Activated T-cell treated with anti-CD3 and anti-CD28 coated beads for 24 hours (primary cell): ENCODE data around the gene LIFR.
"Not testable (repeated sequence)": the region's sequence is repeated elsewhere in the genome, so short reads cannot be mapped to it uniquely, and the experiment has no call there.

Source experiments
- DNase-seq: peaks from one replicate; pipeline ENCODE4 v3.0.0-alpha.2; 2020; ENCODE audit warnings: low read depth

Gene LIFR

DNA sequence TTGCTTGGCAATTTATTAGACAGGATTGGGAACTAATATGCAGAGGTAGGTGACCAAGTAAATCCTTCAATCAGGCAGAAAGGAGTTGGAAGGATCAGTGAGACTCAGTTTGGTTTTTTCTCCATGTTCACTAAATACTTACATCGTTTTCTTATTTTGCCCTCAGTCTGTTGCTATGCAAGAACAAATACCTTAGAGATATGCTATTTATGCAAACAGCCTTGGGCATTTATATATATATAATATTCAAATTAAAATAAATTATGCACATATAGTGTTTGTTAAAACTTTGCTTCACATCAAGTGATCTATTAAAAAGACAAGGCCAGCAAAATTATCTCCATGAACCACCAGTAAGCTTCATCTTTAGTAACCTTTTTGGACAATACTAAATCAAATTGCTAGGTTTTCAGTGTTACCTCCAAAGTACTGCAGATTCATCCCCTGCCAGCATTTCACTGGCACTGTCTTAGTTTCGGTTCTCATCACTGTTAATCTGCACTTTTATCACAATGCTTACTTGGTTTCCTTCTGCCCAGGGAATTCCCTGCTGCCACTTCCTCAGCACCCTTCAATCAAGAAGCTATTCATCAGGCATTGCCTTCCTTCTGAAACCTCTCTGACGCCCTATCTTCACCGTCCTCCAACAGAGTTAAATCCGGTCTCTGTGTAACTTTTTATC, 26.0 kb upstream of the LIFR start:
- DNase-seq: no peak

DNA sequence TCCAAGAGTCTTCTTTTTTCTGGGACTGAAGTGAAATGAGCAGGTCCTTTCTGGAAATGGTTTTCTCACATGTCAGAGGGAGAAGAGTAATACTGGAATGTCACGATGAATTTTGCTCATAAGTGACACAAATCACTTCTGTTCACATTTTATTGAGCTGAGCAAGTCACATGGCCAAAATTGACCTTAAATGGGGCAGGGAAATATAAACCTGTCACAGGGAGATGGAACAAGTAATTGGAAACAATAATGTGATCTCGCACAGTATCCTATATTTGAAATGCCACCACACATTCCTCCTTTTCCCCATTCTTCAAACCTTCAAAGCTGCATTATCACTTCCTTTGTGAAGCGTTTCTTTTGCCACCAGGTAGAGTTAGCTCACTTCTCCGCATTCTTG, 25.2 kb upstream of the LIFR start:
- DNase-seq: no peak

DNA sequence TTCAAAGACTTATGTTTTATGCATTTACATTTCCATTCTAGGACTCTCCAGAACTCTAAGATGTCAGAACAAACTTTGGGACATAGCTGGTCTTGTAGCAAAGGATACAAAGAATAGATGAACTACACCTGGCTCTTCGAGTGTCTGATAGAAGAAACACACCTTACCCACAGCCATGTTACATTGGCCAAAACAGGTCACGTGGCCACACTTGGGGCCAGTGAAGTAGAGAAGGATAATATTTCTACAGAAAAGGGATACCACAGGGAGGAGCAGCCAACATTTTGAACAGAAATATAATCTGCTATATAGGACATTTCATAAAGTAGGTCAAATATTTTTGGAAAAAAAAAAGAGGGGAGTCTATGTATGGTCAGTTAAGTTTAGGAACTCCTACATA, 22.7 kb upstream of the LIFR start:
- no peak for DNase-seq

DNA sequence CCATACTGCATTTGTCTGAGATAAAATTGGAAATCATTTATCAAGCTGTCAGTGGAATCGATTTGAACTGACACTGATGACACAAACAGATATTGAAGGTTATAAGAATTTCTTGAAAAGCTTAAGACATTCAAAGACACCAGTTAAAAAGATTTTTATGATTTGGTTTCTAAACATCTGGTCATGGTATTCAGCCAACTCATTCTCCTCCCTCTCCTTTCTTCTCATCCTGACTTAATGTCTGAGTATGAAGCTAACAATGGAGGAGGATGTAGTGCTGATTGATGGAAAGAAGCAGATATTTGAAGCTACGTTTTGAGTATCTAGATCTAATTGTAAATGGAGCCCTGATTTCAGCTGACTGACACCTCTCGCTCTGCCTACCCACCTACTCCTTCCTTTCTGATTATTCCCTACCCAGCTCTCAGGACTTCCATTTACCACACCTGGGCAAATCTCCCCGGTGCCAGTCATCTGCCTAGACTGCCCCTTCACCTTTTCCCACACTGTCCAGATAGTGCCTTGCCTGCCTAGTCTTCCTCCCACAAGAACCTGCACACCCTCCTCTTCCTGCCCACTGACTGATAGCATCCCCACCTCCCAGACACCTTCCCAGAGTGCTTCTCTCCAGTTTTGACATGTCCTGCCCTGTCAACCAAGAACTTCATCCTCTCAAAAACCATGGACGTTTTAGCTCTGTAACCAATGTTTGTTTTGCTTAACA, 20.7 kb upstream of the LIFR start:
- no peak for DNase-seq

DNA sequence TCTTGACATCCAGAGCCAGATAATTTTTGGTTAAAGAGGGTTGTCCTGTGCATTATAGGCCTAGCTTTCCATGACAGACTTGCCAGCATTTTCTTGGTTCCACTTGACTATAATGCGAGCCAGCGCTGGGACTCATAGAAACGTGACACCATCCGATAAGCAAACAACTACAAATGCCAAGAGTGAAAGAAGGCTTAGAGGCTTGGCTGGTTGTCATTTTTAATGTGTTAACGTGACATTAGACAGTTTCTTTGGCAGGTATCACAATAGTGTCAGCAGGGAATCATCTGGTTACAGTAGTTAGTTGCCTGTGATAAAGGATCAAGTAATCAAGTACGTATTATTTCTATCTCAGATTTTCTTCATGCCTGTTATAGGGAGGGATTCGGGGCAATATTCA, 20.0 kb upstream of the LIFR start:
- DNase-seq: no peak

DNA sequence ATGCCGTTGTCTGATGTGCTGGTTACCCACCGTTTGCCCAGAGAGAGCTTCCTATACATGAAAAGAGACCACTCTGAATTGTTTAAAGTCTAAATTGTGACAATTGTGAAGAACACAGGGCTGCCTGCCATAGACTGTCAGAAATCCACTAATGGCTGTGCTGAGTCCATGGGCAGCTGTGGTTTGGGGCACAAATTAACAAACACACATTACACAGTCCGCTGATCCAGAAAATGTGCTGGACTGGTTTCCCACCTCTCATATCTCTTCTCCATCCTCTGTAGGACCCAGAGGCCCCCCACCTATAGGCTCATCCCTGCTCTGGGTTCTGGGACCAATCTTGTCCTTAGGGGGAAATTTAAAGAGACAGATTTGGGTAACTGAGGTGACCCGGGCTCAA, 19.0 kb upstream of the LIFR start:
- no peak for DNase-seq

DNA sequence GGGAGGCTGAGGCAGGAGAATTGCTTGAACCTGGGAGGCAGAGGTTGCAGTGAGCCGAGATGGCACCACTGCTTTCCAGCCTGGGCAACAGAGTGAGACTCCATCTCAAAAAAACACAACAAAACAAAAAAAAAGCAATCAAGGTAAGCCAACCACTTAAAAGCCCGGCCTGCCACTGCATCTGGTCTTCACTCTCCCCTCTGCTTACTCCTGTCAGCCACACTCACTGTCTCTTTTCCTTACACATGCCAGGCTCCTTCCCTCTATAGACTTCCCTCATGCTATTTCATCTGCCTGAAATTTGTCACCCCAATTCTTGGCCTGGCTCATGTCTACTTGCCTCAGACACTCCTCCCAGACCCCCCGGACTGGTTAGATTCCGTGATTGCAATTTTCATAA, 17.6 kb upstream of the LIFR start:
- no peak for DNase-seq

DNA sequence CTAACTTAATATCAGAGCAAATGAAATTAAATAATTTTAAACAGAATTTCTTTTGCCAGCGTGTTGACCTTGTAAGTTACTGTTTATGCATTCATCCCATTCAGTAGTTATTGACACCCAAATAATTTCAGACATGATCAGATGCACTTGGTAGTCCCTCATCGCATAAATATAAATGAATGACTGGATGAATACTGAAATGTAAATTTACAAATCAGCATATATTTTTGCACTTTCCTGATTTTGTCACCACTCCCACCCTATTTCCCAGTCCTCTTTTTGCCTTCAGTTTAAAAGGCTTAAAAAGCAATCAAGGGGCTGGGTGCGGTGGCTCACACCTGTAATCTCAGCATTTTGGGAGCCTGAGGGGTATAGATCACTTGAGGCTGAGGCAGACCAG, 17.1 kb upstream of the LIFR start:
- no peak for DNase-seq

DNA sequence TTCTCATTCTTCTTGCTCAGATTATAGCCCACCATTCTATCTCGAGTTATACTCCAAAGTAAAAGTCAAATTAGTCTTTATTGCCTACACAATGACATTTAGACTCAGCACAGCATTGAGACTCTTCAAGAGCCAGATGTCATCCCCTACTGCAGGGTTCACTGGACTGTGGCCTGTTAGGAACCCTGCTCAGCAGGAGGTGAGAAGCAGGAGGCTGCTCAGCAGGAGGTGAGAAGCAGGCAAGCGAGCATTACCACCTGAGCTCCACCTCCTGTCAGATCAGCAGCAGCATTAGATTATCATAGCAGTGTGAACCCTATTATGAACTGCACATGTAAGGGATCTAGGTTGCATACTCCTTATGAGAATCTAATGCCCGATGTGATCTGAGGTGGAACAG, 12.7 kb upstream of the LIFR start:
- DNase-seq: no peak

DNA sequence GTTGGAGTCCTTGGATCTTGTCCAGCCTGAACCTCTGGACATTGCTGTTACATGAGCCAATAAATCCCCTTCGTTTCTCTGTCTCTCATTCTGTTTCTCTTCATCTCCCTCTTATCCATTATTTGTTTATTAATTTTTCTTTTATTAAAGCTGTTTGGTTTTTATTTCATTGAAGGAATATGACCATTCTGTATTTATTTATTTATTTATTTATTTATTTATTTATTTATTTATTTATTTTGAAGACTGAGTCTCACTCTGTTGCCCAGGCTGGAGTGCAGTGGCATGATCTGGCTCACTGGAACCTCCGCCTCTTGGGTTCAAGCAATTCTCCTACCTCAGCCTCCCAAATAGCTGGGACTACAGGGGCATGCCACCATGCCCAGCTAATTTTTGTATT, 10.9 kb upstream of the LIFR start:
- not testable (repeated sequence) for DNase-seq

DNA sequence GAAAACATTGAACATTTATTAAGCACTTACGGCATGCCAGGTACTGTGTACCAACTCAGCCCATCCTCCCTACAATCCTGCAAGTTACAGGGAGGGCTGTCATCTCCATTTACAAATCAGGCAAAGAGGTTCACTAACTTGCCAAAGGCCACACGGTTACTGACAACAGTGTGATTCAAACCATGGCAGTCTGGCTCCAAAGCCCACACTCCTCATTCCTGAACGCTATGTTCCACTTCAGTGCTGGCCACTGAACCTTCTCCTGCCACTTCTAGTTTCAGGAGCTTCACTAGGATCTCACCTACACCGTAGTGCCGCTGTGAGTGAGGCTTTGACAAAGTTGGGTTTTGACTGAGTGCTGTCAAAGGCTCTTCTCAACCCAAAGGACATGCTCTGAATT, 7.2 kb upstream of the LIFR start:
- DNase-seq: no peak

DNA sequence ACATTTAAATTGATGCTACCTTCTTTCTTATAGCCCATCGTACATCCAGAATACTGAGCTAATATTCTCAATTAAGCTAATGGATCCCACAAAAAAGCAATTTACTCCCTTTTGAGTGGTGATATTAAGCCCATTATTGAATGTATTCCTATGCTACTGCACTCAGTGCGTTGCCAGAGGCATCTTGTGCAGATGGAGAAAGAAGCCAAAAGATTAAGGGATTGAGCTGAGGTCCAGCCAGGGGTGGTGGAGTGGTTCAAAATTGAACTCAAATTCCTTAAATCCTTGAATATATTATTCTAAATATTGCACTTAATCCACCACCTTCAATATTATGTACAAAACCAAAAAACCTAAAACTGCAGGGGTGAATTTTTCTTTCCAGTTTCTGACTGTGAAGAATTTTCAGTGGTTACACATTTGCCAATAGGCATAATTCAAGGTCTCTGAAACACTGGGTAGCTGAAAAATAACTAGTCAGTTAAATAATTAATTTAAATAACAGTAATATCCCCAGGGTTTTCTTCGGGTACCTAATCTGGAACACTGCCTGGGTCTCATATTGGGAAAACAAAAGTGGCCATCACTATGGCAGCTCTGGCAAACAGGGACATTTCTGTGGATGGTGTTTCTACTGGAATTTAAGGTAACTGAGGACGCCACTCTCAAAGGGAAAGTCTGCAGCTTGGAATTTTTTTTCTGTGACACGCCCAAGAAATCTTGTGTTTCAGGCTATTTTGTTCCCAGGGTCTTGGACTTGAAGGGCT, 6.2 kb upstream of the LIFR start:
- no peak for DNase-seq

DNA sequence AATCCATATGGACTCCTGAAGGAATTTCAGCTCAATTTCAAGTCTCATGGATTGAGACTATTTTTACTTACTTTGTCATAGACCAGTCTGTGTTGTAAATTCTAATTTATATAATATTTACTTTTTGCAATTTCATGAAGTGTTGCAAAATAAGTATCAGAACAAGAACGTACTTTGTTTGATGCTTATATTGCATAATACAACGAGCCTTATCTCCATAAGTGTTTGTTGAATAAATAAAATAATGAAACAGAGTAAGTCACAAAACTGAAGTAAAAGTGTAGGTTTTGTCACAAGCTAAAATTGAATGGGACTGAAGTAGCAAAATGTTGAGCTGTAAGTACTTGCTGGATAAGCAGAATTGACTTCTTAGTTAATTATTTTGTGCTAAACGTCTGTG, 3.0 kb upstream of the LIFR start:
- no peak for DNase-seq

DNA sequence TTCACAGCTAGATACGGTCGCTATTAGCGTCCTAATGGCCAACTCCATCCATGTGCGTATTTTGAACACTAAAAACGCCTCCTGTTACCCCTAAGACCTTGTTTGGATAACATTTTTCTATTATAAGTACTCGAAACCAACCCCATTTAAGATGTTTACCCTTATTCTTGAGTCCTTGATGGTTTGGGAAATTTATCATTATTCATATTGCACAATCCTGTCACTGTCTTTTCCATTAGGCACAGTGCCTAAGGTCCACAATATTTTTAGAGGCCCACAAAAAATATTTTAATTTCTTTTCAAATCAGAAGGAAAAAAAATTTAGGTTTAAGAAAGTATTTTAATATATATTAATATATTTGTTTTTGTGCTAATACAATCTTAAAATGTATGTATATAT, 1.3 kb upstream of the LIFR start:
- DNase-seq: no peak

DNA sequence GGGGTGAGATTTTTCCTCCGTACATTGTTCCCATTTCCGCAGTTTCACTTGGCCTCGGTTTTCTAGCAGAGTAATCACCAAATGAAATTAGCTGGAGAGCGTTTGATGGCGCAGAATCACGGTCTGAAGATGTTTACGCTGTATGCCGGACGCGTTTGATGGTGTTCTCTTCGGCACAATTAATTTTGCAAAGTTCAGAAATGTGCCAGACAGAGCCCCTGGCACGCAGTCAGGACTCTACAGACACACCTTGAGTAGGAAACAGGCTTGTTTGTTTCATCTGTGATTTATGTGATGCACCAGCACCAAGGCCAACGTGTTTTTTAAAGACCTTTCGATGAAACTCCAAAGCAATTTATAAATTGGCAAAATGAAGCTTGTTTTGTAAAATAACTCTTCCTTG, 863 bp upstream of the LIFR start:
- no peak for DNase-seq

DNA sequence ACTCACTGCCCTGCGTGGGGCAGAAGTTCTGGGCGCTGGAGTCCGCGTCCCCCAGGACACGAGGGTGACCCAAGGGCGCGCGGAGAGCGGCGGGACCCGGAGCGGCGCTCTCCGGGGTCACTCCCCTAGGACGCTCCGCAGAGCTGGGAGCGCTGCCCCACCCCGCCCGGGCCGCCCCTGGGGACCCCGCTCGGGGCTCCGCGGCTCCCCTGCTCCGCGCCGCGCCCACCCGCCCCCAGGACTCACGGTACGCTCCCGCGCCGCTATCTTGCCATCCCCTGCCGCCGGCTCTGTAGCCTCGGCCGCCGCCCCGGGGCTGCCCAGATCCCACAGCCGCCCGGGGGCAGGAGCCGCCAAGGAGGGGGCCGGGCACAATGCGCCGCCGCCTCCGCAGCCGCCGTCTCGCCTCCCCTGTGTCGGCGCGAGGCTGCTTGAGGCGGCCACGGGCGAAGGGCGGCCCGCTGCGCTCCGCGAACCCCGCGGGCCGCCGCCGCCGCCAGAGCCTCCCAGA, 303 bp downstream of the LIFR start:
- no peak for DNase-seq

DNA sequence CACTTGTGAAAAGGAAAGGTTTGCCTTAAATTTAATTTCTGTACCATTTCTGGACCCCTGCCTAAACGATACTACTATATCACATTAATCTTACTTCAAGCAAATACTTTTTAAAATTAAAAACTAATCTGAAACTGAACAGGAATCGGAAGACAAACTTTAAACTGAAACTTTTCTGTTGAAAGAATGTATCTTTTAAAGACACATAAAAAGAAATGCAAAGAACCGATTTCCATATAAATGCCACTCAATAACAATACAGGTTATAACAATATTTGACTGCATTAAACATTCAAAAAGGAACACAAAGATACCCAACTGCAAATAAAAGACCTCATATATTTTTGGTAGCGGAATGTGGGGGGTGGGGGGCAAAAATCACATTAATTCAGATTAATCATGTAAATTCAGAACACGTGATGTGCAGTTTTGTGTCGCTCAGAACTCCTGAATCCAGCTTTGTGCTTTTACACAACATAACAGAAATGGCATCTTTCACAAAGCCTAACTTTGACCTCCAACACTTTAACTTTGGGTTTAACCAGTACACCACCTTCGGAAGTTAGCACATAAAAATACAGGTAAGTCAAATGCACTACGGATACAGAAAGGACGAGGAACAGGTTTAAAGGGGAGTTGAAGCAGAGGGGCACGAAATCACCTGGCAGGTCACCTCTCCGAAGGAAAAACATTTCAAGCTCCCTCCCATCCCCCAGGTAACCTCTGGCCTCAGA, 925 bp downstream of the LIFR start:
- DNase-seq: no peak

DNA sequence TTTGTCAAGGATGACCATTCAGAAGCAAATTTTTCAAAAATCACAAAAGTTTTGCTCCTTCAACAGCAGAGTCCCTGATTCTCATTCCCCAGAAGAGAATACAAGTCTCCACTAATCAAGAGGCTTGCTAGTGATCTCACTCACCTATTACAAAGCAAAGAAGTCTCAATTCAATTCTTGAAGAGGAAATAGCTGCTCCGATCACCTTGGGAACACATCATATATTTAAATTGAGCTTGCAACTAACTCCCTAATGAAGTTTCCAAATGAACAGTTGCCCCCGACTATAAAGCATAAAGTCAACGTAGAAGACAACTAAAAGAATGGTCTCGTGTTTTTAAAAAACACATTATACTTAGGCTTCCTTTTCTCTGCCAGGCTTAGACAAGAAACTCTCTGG, 1.6 kb downstream of the LIFR start:
- DNase-seq: no peak

DNA sequence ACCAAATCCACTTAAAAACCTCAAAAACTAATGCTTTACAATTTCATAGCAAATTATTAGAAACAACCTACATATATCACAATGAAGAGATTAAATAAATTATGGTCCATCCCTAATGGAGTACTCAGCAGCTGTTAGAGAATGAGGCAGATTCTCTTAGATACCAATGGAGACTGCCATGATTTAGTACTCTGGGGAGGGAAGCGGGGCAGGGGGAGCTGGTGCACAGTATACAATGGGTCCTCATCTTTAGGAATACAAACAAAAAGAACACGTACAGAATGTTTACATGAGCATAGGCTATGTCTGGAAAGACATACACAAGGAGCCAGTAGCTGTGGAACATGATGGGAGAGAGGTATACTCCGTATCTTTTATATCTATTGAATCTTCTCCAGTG, 2.0 kb downstream of the LIFR start:
- no peak for DNase-seq

DNA sequence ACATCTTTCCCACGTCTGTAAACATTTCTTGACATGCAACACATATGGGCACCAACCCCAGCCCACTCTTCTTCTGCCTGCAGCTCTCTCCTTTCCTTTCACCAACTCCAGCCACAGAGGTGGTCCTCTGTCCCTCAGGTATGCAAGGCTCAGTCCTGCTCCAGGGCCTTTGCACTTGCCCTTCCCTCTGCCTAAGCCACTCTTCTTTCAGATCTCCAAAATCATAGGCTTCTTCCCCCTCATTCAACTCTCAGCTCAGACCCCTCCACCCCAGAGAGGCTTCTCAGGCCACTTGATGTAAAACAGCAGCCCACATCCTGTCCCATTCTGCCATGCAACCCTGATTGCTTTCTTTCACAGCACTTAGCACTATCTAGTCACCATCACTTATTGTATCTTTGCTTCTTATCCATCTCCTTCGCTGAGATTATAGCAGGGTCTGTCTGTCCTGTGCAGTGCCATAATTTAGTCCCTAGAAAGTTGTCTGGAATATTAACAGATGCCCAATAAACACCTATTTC, 3.4 kb downstream of the LIFR start:
- no peak for DNase-seq

DNA sequence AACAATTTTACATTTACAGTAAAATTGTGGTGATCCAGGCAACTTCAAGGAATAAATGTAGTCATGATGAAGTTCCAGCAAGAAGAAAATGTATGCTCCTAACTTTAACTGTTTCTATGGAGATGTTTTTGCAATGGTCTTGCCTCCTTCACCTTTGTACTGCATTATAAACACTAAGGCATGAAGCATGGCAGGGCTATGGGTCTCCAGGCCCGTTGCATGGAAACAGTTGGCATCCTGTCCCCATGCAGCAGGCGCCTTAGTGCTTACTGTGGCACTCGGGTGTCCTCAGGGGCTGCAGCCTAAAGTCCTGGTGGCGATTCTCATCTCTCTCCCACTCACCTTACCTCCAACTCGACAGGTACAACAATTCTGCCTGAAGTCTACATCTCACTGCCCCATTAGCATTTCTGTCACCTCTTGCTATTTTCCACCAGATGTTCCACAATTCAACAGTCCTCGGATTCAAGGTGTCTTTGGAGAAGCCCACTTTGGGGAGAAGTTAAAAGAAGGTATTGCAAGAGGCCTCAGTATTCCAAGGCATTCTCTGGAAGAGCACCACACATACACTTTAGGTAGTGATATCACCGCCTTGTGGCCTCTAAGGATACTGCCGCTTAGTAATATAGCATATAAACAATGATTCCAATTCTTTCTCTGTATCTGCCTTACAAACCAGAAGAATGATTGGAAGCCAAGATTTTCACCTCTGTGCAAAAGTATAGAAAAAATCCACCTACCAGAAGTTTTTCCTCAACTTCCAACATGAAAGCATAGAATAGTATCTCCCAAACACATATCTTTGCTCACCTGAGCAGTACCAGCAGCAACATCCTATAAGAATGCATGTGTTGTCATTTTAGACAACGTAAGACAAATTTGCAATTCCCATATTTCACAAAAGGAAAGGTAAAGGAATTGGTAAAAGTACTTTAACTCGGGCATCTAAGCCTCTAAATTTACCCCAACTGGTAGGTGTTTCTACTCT, 5.1 kb downstream of the LIFR start:
- DNase-seq: no peak
